Upper lobe of left lung (tissue), 4 donors: ENCODE data around the gene ME3.

ENCODE experiments used
- POLR2A ChIP-seq, 4 donors: fragments of 450-650 bp; IDR thresholded peaks; one replicate each; pipeline ENCODE4 v1.5.1; 2016 to 2017; ENCODE audit warnings: antibody characterized with exemption in 4 of 4, mild to moderate bottlenecking in 2 of 4
- TF ChIP-seq, protein P1 (sequence below), 6 experiments: fragments of 450-650 bp in 4 of 6; fragments of 200-600 bp in 2 of 6; sonication (generic) in 2 of 6; IDR thresholded peaks; one replicate each; pipeline ENCODE4 v1.5.1; 2016 to 2019; ENCODE audit warnings: antibody characterized with exemption in 6 of 6

DNA sequence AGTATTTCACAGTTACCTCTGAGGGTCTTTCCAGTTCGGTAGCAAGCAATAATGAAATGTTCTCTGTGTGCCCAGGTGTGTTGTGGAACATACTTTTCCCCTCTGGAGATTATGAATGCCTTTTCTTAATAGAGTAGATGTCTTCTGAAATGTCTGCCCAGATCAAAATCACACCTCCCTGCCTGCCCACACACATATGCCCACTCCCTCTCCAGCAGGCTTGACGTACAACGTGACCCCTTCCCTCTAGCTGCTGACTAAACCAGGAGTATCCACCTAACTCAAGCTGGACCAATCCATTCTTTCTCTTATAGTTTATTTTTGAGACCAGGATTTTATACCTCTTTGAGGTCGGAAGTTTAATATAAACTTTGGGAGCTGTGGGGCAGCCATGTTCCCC, 48.7 kb downstream of the ME3 start:
- TF ChIP-seq, protein P1, sequence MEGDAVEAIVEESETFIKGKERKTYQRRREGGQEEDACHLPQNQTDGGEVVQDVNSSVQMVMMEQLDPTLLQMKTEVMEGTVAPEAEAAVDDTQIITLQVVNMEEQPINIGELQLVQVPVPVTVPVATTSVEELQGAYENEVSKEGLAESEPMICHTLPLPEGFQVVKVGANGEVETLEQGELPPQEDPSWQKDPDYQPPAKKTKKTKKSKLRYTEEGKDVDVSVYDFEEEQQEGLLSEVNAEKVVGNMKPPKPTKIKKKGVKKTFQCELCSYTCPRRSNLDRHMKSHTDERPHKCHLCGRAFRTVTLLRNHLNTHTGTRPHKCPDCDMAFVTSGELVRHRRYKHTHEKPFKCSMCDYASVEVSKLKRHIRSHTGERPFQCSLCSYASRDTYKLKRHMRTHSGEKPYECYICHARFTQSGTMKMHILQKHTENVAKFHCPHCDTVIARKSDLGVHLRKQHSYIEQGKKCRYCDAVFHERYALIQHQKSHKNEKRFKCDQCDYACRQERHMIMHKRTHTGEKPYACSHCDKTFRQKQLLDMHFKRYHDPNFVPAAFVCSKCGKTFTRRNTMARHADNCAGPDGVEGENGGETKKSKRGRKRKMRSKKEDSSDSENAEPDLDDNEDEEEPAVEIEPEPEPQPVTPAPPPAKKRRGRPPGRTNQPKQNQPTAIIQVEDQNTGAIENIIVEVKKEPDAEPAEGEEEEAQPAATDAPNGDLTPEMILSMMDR (IDR thresholded peaks at IDR 0.05): no peak
- no peak for TF ChIP-seq POLR2A (IDR thresholded peaks at IDR 0.05)
